HG02938 (cell line): ENCODE measurements around the gene ATXN7L3B.
"Not testable (repeated sequence)": the region's sequence is repeated elsewhere in the genome, so short reads cannot be mapped to it uniquely, and the experiment has no call there.

Experiments used
- ATAC-seq: cut with Tn5 transposase; IDR thresholded peaks from one replicate; pipeline ENCODE4 v1.9.1; 2021; ENCODE audit warnings: mild to moderate bottlenecking, moderate library complexity; ENCODE audit not compliant: unreplicated experiment

Gene ATXN7L3B

GRCh38 chr12:74537707-74538385, at the start of gene ATXN7L3B:
TSS of gene ATXN7L3B (plus strand) at chr12:74537835. CDS start at chr12:74538113, 278 bp downstream.
- peak; percentile 94 for ATAC-seq

GRCh38 chr12:74488134-74488533, 49.5 kb upstream of the ATXN7L3B start:
- ATAC-seq, result peak; percentile 55

GRCh38 chr12:74489543-74489942, 48.1 kb upstream of the ATXN7L3B start:
- no peak for ATAC-seq

- peak; percentile 75 for ATAC-seq
Observed at GRCh38 chr12:74490390-74491064, 47.1 kb upstream of the ATXN7L3B start.

- no peak for ATAC-seq
Observed at GRCh38 chr12:74491374-74491773, 46.3 kb upstream of the ATXN7L3B start.

GRCh38 chr12:74499192-74499591, 38.4 kb upstream of the ATXN7L3B start:
- no peak for ATAC-seq

GRCh38 chr12:74508873-74509657, 28.6 kb upstream of the ATXN7L3B start:
- not testable (repeated sequence) for ATAC-seq

- ATAC-seq, result no peak
Observed at GRCh38 chr12:74509886-74510285, 27.7 kb upstream of the ATXN7L3B start.

- ATAC-seq, result no peak
Observed at GRCh38 chr12:74514098-74514872, 23.4 kb upstream of the ATXN7L3B start.

- no peak for ATAC-seq
Observed at GRCh38 chr12:74515849-74516248, 21.8 kb upstream of the ATXN7L3B start.

- ATAC-seq, result no peak
Observed at GRCh38 chr12:74526535-74526934, 11.1 kb upstream of the ATXN7L3B start.

GRCh38 chr12:74527491-74527890, 10.1 kb upstream of the ATXN7L3B start:
- ATAC-seq, result no peak

- no peak for ATAC-seq
Observed at GRCh38 chr12:74530676-74531075, 7.0 kb upstream of the ATXN7L3B start.

GRCh38 chr12:74535536-74535935, 2.1 kb upstream of the ATXN7L3B start:
- ATAC-seq, result no peak

- peak; percentile 63 for ATAC-seq
Observed at GRCh38 chr12:74537126-74537706, 419 bp upstream of the ATXN7L3B start.

- peak; percentile 24 for ATAC-seq
Observed at GRCh38 chr12:74538491-74539258, 1.0 kb downstream of the ATXN7L3B start.

- no peak for ATAC-seq
Observed at GRCh38 chr12:74539261-74539660, 1.6 kb downstream of the ATXN7L3B start.

GRCh38 chr12:74539765-74540526, 2.3 kb downstream of the ATXN7L3B start:
- no peak for ATAC-seq

- ATAC-seq, result no peak
Observed at GRCh38 chr12:74541074-74541473, 3.4 kb downstream of the ATXN7L3B start.
